ENCODE data around the gene VPS9D1.
"Not testable (repeated sequence)": the region's sequence is repeated elsewhere in the genome, so short reads cannot be mapped to it uniquely, and the experiment has no call there.

VPS9D1 gene

GRCh38 chr16:89709166-89709565, 11.5 kb downstream of the VPS9D1 start:
- DNase-seq = no peak

GRCh38 chr16:89708481-89708931, 12.2 kb downstream of the VPS9D1 start:
- DNase-seq = no peak

- no peak for DNase-seq
Observed at GRCh38 chr16:89707695-89708094, 13.0 kb downstream of the VPS9D1 start.

GRCh38 chr16:89706518-89707260, 14.0 kb downstream of the VPS9D1 start:
- DNase-seq = no peak

- DNase-seq = no peak
Observed at GRCh38 chr16:89705006-89705405, 15.7 kb downstream of the VPS9D1 start.

- no peak for DNase-seq
Observed at GRCh38 chr16:89704281-89704680, 16.4 kb downstream of the VPS9D1 start.

GRCh38 chr16:89701425-89702406, 19.0 kb downstream of the VPS9D1 start, which contains the start of gene SPATA2L:
SPATA2L (minus strand) TSS chr16:89701705; CDS start chr16:89701232, 473 bp downstream.
- DNase-seq = peak; percentile 94

GRCh38 chr16:89700649-89701424, 19.9 kb downstream of the VPS9D1 start:
- DNase-seq = peak; percentile 42

GRCh38 chr16:89700100-89700648, 20.5 kb downstream of the VPS9D1 start:
- peak; percentile 99 for DNase-seq

- not testable (repeated sequence) for DNase-seq
Observed at GRCh38 chr16:89699629-89700099, 21.0 kb downstream of the VPS9D1 start.

- not testable (repeated sequence) for DNase-seq
Observed at GRCh38 chr16:89698717-89699116, 22.0 kb downstream of the VPS9D1 start.

GRCh38 chr16:89697616-89698331, 22.9 kb downstream of the VPS9D1 start:
- no peak for DNase-seq

- DNase-seq = no peak
Observed at GRCh38 chr16:89697161-89697615, 23.5 kb downstream of the VPS9D1 start.

- DNase-seq = no peak
Observed at GRCh38 chr16:89696670-89697128, 24.0 kb downstream of the VPS9D1 start.

GRCh38 chr16:89695875-89696669, 24.6 kb downstream of the VPS9D1 start:
- no peak for DNase-seq

GRCh38 chr16:89695086-89695874, 25.4 kb downstream of the VPS9D1 start:
- no peak for DNase-seq

- not testable (repeated sequence) for DNase-seq
Observed at GRCh38 chr16:89694784-89695085, 26.0 kb downstream of the VPS9D1 start.

GRCh38 chr16:89693931-89694783, 26.5 kb downstream of the VPS9D1 start:
- DNase-seq = no peak

- DNase-seq = no peak
Observed at GRCh38 chr16:89693289-89693731, 27.4 kb downstream of the VPS9D1 start.
